GM18526 (cell line): Measurements from ENCODE around the gene COL6A3.

Experiments
- POLR2A ChIP-seq: IDR thresholded peaks from 3 replicates; pipeline ENCODE4 v1.6.1; 2011; ENCODE audit not compliant: insufficient read length; ENCODE audit errors: extremely low read depth

COL6A3 gene

DNA sequence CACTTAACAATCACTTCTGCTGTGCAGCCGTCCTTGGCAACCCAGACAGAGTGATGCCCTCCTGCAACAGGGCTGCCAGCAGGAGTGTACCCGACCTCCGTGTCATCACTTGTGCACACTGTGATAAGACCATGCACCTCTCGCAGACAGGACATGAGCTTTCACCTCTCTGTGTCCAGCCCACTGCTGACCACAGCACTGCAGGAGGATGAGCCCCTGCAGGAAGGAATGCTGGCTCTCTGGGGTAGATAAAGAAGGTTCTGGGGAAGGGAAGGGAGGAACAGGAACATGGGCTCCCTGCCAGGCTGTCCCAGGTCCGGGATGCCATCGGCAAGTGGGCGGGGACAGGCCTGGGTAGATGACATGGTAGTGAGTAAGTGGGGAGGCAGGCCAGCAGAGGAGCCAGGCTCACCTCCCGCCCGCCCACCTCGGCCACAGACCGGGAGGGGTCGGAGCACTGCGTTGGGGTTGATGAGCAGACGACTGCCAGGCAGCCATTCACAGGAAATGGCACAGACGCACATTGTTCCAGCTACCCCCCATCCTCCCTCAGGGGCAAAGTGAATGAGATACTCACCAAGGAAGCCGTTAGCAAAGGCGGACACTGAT is 18.6 kb upstream of the COL6A3 start:
- no peak for TF ChIP-seq POLR2A

DNA sequence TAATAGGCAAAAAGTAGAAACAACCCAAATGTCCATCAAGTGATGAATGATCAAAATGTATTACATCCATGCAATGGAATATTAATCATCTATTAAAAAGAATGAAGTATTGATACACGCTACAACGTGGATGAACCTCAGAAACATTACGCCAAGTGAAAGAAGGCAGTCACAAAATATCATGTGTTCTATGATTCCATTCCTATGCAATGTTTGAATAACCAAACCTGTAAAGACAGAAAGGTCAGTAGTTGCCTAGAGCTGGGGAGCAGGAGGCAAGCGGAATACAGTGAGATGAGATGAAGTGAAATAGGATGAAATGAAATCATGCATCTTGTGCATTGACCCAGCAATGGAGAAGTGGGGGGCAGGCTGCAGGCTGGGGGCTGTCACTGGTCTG is 17.9 kb upstream of the COL6A3 start:
- no peak for TF ChIP-seq POLR2A

GRCh38 chr2:237431372-237431771 is 17.4 kb upstream of the COL6A3 start:
- TF ChIP-seq POLR2A = no peak

DNA sequence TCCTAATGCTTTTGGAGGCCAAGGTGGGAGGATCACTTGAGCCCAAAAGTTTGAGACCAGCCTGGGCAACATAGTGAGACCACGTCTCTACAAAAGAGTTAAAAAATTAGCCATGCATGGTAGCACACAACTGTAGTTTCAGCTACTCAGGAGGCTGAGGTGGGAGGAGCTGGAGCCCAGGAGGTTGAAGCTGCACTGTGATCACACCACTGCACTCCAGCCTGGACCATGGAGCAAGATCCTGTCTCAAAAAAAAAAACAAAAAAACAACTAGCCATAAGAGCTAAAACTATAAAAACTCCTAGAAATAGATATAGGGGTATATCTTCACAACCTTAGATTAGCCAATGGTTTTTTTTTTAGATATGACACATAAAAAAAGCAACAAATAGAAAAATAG is 16.9 kb upstream of the COL6A3 start:
- no peak for TF ChIP-seq POLR2A

DNA sequence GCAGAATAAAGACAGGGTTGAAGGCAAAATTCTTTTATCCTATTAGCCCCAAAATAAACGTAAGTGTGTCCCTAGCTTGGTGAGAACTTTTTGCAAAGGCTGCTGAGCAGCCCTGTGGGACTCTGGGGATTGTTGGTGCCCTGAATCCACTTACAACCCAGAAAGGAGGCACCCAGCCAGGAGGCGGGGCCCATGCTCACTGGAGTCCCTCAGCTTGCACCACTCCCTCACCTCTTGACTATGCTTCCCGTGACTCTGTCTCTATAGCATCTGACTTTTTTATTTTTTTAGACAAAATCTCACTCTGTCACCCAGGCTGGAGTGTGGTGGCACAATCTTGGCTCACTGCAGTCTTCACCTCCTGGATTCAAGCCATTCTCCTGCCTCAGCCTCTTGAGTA is 15.8 kb upstream of the COL6A3 start:
- no peak for TF ChIP-seq POLR2A

GRCh38 chr2:237427769-237428506 is 14.0 kb upstream of the COL6A3 start:
- no peak for TF ChIP-seq POLR2A

DNA sequence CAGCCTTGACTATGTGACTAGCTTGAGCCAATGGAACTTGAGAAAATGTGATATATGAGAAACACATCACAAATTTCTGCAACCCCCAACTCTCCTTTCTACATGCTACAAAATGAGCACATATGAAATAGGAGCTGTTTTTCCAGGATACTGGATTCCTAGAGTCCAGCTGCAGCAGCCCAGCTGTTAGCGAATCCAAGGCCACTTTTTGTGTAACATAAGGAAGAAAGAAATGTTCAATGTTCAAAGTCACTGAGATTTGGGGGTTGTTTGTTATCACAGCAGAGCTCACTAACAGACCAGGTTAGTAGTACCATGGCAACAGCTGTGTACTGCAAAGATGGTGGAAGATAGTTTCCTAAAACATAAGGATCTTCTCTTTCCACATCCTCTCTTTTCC is 12.6 kb upstream of the COL6A3 start:
- TF ChIP-seq POLR2A = no peak

DNA sequence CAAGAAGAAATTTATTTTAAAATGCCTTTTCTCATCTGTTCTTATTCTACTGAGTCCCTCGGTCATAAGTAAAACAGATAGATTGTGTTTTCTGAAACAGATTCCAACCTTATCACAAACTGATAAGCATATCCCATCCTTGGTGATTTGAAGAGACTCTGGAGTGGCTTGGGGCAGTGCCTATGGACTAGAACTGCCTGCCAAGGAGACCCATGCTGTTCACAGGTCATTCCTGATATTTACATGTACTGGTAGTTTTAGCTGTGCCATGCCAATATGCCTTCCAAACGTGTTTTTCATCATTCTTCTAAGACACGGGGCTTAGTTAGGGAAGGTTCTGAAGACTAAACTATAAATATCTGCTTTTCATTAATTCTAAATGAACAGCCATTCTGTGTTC is 11.4 kb upstream of the COL6A3 start:
- TF ChIP-seq POLR2A = no peak

DNA sequence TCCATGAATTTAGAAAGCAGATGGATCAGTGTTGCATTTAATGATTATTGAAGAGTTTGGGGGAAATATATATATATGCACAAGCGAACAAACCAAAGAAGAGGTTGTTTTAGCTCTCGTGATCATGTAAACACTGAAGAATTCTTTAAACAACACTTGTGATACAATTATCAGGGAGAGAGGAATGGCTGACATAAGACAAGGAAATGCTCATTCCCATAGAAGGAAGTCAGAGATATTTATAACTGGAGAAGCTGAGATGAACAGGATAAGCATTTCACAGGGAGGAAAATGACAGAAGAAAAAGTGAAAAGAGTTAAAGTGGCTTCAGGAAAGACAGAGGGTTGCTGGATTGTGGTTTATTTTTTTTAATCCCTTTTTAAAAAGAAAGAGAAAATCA is 10.6 kb upstream of the COL6A3 start:
- no peak for TF ChIP-seq POLR2A

GRCh38 chr2:237423891-237424290 is 9.9 kb upstream of the COL6A3 start:
- no peak for TF ChIP-seq POLR2A

DNA sequence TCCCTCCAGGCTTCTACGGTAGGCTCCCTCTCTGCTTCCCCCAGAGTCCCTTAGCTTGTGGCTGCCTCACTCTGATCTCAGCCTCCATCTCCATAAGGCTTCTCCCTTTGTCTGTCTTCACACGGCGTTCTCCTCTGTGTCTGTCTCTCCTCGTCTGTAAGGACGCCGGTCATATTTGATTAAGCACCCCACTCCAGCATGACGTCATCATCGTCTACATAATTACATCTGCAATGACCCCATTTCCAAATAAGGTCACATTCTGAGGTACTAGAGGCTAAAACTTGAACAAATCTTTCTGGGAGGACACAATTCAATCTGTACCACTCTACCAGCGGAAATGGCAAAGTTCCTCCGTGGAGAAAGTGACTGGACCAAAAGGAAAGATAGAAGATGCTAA is 8.3 kb upstream of the COL6A3 start:
- no peak for TF ChIP-seq POLR2A

- TF ChIP-seq POLR2A = no peak
Observed at GRCh38 chr2:237421542-237422116, 7.7 kb upstream of the COL6A3 start.

DNA sequence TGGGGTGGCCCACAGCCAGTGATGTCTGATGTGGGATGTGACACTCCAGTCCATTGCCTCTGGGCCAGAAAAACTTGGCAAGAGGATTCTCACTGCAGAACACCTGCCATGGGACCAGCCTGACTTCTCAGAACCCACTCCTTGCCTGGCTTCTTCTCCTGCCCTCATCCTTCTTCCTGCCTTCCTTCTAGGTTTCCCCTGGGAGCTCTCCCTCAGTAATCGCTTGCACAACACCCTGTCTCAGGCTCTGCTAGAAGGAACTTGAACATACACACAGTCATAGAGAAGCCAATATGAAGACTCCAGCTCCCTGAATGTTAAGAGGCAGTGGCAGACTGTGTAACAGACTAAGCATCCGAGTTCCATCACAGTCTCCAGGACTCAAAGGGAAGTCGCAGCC is 4.3 kb upstream of the COL6A3 start:
- no peak for TF ChIP-seq POLR2A

DNA sequence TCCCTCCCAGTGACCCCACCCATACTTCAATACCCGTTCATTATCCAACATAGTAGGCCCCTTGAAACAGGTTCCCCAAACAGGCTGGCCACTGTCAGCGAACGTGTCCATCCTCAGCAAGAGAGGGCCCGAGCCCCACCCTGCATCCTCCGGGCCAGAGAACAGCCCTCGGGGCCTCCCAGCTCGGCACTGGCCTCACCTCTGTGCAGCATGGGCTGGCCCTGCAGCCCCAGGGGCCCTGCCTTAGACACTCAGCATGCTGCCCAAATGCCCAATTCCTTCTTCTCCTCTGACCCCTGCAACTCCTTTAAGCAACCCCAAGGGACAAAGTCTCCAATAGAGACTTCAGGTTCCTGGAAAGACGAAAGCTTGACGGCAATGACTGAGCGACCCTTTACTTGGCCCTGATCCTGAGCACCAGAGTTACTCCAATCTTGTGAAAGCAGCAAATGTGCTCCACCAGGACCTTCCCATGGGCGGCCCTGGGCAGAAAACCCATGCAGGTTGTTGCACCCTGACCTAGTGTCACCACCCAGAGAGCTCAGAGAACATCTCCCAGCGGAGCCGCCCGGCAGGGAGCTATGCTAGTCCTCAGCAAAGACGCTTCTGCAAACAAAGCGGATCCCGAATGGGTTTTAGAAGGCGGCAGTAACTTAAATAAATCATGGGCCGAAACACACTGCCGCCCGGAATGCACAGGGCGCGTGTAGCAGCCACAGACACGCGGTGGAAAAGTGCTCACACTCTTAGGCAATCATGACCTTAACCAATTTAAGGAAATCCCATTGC is 782 bp downstream of the COL6A3 start:
- no peak for TF ChIP-seq POLR2A

DNA sequence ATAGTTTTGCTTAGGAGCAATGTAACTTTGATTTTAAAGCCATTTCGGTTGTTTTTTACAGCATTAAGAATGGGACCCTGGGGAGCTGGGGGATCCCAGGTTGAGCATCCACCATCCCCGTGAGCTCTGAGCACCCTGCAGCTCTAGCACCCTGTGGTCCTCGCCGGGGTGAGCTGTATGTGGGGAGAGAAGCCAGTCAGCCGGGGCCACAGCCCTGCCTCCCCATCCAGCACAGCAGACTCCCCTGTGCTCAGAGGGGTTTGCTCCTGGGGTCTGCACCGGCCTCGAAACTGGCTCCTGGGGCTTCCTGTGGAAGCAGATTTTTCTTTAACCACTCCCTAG is 1.3 kb downstream of the COL6A3 start:
- no peak for TF ChIP-seq POLR2A
